GM21423 (cell line): ENCODE results near the gene GPR22.

Experiments
- ATAC-seq: cut with Tn5 transposase; IDR thresholded peaks from one replicate; pipeline ENCODE4 v1.9.1; 2021; ENCODE audit warnings: mild to moderate bottlenecking, moderate library complexity; ENCODE audit not compliant: unreplicated experiment

The GPR22 gene

DNA sequence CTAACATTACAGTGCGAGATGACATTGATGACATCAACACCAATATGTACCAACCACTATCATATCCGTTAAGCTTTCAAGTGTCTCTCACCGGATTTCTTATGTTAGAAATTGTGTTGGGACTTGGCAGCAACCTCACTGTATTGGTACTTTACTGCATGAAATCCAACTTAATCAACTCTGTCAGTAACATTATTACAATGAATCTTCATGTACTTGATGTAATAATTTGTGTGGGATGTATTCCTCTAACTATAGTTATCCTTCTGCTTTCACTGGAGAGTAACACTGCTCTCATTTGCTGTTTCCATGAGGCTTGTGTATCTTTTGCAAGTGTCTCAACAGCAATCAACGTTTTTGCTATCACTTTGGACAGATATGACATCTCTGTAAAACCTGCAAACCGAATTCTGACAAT is 4.3 kb downstream of the GPR22 start:
- ATAC-seq, result no peak

- no peak for ATAC-seq
Observed at GRCh38 chr7:107479303-107479702, 9.4 kb downstream of the GPR22 start.

DNA sequence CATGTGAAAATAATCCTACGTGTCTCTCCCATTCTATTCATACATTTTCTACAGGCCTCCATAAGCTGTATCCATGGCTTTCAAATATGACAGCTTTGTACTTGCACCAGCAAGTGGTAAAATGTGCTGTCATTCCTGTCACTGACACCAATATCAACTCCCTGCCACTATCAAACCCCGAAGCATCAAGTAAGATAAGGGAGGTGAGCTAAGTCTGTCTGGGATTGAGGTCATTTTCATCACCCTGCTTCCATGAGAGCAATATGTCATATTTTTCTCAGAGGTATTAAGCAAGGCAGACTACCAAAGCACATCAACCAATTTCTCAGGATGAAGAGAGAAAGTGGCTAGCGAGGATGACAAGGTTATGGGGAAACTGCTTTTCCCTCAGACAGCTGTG is 11.1 kb downstream of the GPR22 start:
- ATAC-seq, result no peak

DNA sequence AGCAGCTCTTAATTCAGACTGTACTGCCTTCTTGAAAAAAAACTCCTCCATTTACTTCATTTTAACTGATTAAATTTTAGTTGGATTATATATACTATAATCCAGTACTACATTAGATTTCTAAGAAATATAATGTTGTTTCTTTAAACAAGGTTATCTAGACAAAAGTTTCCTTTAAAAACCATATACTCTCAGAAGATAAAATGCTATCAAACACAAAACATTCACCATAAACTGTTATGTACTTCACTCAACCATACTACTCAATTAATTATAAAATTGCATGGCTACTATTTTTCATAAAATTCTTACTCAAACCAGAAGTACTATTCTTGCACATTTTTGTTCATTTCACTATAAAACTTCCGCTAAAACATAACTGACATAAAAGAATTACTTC is 12.7 kb downstream of the GPR22 start:
- ATAC-seq, result no peak

DNA sequence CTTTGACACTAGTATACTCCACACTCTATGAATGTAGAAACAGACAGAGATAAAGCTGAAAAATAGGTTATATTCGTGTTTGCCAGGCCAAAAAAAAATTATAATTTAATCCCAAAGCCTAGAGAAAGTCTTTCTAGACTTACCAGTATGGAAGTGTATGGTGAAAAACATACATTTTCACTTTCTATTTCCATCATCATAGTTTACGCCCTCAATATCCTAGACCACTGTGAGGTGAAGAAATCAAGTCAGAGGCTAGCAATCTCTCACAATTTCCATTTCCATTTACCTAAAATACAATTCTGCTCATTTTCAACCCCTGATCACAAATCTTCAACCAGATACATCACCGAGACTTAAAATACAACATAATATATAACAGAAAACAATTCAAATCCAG is 16.2 kb downstream of the GPR22 start:
- no peak for ATAC-seq

GRCh38 chr7:107492875-107493274 is 23.0 kb downstream of the GPR22 start:
- ATAC-seq, result no peak

GRCh38 chr7:107494315-107494751 is 24.5 kb downstream of the GPR22 start:
- ATAC-seq, result no peak

DNA sequence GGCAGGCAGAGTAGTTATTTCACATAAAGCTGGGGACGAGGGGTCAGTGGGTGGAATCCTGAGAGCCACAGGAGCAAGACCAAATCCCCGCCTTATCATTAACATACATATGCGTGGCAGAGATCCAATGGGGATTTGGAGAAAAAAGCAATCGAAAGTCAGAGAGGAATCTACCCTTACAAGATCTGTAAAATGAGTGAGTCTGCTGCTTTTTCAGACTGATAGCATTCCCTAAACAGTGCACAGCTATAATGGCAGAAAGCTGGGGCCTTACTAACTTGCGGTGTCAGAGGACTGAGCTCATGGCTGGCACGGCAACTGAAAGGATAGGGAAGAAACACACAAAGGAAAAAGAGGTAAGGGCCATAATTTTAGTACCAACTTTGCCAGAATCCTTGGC is 25.0 kb downstream of the GPR22 start:
- no peak for ATAC-seq

- ATAC-seq, result no peak
Observed at GRCh38 chr7:107495516-107495915, 25.7 kb downstream of the GPR22 start.

DNA sequence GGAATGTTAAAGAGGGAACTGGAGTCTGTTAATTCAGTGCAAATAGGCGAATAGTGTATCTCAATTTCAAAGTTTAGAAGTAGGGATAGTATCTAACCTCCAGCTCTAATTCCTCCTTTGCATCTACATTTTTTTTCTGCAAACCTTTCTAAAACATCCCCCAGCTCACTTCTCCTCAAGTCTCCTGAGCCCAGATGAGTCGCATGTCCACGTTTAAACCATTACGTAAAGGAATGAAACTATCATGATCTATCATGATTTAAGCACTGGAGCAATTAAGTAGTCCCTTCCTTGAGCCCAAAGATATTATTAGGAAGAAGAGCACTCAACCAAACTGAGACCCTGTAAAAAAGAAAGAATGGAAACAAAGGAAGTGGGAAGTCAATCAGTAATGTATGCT is 29.9 kb downstream of the GPR22 start:
- no peak for ATAC-seq

DNA sequence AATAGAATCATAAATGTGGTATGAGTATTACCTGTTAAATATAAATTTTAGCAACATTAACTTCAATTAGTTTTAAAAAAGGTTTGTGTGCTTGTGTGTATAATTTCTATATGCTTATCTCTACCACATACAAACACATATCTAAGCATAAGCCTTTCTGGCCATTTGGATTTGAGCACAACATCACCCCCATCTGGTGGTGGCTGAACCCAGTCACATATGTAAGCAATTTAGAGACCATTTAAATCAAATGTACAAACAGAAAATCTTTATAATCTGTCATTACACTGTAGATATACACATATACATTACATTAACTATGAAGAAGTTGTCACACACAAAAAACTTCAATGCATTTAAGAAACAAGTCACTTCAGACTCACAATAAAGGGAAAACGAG is 31.7 kb downstream of the GPR22 start:
- no peak for ATAC-seq

DNA sequence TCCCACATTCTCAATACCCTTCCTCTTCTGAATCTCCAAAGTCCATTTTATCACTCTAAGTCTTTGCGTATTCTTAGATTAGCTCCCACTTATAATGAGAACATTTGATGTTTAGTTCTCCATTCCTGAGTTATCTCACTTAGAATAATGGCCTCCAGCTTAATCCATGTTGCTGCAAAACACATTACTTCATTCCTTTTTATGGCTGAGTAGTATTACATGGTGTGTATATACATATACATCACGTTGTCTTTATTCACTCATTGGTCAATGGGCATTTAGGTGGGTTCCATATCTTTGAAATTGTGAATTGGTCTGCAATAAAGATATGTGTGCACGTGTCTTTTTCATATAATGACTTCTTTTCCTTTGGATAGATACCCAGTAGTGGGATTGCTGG is 32.3 kb downstream of the GPR22 start:
- no peak for ATAC-seq

GRCh38 chr7:107502797-107503196 is 32.9 kb downstream of the GPR22 start:
- ATAC-seq, result no peak

GRCh38 chr7:107503687-107504086 is 33.8 kb downstream of the GPR22 start:
- ATAC-seq, result no peak

GRCh38 chr7:107505362-107505761 is 35.5 kb downstream of the GPR22 start:
- ATAC-seq, result no peak

- no peak for ATAC-seq
Observed at GRCh38 chr7:107505997-107506673, 36.3 kb downstream of the GPR22 start.

- ATAC-seq, result no peak
Observed at GRCh38 chr7:107506674-107507339, 37.0 kb downstream of the GPR22 start.
